LNCAP (cell line): ENCODE data around the gene OR2T11.
"Not testable (repeated sequence)": the region's sequence is repeated elsewhere in the genome, so short reads cannot be mapped to it uniquely, and the experiment has no call there.

Source experiments
- TF ChIP-seq, protein P1 (sequence below): fragments of 450-650 bp; IDR thresholded peaks from 2 replicates; pipeline ENCODE4 v1.5.1; 2017; ENCODE audit warnings: mild to moderate bottlenecking

OR2T11 gene, protein sequence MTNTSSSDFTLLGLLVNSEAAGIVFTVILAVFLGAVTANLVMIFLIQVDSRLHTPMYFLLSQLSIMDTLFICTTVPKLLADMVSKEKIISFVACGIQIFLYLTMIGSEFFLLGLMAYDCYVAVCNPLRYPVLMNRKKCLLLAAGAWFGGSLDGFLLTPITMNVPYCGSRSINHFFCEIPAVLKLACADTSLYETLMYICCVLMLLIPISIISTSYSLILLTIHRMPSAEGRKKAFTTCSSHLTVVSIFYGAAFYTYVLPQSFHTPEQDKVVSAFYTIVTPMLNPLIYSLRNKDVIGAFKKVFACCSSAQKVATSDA

GRCh38 chr1:248634991-248635390 is at the start of gene OR2T11:
TSS of gene OR2T11 (minus strand) at chr1:248635091. CDS start at chr1:248627128, 7,963 bp downstream.
- TF ChIP-seq, protein P1, sequence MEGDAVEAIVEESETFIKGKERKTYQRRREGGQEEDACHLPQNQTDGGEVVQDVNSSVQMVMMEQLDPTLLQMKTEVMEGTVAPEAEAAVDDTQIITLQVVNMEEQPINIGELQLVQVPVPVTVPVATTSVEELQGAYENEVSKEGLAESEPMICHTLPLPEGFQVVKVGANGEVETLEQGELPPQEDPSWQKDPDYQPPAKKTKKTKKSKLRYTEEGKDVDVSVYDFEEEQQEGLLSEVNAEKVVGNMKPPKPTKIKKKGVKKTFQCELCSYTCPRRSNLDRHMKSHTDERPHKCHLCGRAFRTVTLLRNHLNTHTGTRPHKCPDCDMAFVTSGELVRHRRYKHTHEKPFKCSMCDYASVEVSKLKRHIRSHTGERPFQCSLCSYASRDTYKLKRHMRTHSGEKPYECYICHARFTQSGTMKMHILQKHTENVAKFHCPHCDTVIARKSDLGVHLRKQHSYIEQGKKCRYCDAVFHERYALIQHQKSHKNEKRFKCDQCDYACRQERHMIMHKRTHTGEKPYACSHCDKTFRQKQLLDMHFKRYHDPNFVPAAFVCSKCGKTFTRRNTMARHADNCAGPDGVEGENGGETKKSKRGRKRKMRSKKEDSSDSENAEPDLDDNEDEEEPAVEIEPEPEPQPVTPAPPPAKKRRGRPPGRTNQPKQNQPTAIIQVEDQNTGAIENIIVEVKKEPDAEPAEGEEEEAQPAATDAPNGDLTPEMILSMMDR, result not testable (repeated sequence)

DNA sequence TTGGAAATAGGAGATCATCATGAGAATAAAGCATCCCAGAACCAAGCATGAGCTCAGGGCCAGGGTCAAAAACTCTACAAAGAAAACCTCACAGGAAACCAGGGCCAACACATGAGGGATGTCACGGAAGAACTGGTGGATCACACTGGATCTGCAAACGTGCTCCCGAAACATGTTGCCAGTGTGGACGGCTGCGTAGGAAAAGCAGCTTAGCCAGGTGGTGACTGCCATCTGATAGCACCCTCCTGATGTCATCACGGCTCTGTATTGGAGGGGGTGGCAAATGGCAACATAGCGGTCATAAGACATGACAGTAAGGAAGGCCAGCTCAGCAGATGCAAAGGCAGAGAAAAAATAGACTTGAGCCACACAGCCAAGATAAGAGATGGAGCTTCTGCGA is 46.8 kb upstream of the OR2T11 start:
- TF ChIP-seq, protein P1, result no peak

DNA sequence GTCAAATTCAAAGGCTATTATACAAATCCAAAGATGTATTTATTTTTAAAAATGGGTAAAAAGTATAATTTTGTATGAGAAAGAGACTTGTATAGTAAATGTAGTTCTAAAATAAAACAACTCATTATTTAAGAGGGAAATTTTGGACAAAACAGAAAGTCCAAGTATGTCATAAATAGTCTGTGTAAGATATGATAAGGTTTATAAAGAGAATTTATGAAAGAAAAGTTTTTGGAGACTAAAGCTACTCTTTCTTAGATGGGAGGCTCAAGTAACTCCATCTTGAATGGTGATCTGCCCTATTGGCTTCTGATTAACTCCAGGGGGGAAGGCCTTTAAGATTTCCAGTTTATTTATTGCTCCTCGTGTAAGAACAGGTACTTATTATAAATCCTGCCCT is 35.1 kb upstream of the OR2T11 start:
- TF ChIP-seq, protein P1, result no peak

DNA sequence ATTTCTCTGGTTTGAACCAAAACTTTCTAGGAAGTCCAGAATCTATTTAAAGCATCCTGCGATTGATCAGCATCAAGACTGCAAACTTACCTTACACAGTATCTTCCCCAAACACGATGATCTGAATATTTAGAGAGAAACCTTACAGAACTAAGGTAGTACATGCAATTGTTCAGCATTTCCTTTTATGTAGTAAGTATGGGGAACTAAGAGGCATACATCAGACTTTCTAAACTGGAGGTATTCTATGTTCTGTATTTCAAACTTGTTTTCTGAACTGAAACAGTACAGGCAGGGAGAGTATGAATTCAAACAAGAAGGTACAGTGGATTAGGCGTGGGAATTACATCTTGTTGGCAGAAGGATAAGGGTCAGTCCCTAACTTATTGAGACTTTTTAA is 20.5 kb upstream of the OR2T11 start, which contains the start of gene OR2T27:
OR2T27 (minus strand) TSS at position 175 of the 400 bp plus-strand sequence. CDS start 4,644 bp downstream, outside the sequence.
- TF ChIP-seq, protein P1, result not testable (repeated sequence)

DNA sequence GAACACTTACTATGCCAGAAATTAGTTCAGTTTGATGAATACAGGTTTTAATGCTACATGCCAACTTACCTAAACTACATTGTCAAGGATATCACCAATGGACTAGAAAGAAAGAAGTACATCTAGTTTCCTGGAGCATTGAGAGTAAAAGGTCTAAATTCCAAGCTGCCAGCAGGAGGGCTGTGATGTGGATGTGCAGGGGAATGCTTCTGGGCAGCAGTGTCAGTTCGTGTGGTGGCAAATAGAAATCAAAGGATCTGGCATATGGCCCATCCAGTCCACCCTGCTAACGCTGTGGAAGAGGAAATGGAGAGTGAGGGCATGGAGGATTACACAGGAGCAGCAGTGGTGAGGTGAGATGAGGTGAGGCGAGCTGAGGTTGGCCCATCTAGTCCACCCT is 10.3 kb upstream of the OR2T11 start, which contains the start of gene OR2T35:
OR2T35 (minus strand) TSS at position 101 of the 400 bp plus-strand sequence. CDS start 6,020 bp downstream, outside the sequence.
- TF ChIP-seq, protein P1, result not testable (repeated sequence)

GRCh38 chr1:248631354-248632008 is 3.4 kb downstream of the OR2T11 start:
- TF ChIP-seq, protein P1, result no peak

DNA sequence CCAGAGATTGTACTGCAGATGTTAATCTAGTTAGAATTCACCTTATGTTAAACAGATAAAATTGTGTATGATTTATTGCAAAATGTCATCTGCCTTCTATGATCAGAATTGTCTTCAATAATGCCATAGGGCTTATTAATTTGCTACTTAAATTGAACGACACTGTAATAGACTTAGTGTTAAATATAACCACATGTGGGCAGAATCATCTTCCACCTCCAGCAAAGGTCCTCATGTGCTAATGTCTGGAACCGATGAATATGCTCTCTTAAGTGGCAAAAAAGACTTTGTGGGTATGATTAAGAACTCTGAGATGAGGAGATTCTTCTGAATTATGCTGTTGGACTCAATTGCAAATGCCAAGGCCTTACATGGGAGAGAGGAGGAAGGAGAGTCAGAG is 4.3 kb downstream of the OR2T11 start:
- TF ChIP-seq, protein P1, result no peak
